T-helper 1 cell treated with Interleukin-12 subunit alpha and Interleukin-12 subunit beta and Interleukin-4 antibody, amounts not matched to agents 30 μg/mL and 1 μg/mL, for 36 hours (primary cell): Measurements from ENCODE around the gene HJV.
"Not testable (repeated sequence)": the region's sequence is repeated elsewhere in the genome, so short reads cannot be mapped to it uniquely, and the experiment has no call there.

ENCODE experiments used
- H3K27ac Mint-ChIP-seq: one replicate; pipeline ENCODE4 v1.8.0; 2021; ENCODE audit warnings: mild to moderate bottlenecking, mixed read lengths
- H3K27me3 Mint-ChIP-seq: one replicate; pipeline ENCODE4 v1.8.0; 2021; ENCODE audit warnings: low read depth, mixed read lengths
- H3K36me3 Mint-ChIP-seq: one replicate; pipeline ENCODE4 v1.8.0; 2021; ENCODE audit warnings: low read depth, mixed read lengths
- H3K4me1 Mint-ChIP-seq: one replicate; pipeline ENCODE4 v1.8.0; 2021; ENCODE audit warnings: low read depth, mixed read lengths
- H3K4me3 Mint-ChIP-seq: one replicate; pipeline ENCODE4 v1.8.0; 2021; ENCODE audit warnings: mild to moderate bottlenecking, moderate library complexity, mixed read lengths
- H3K9me3 Mint-ChIP-seq: one replicate; pipeline ENCODE4 v1.8.0; 2021; ENCODE audit warnings: mixed read lengths

HJV gene

GRCh38 chr1:146032631-146033219, 11.2 kb upstream of the HJV start:
- no peaks in the 10 kb centered on the region for H3K9me3 Mint-ChIP-seq
- H3K4me3 Mint-ChIP-seq, result no peak overlapping the region
- no peak overlapping the region for H3K27ac Mint-ChIP-seq
- H3K36me3 Mint-ChIP-seq, result no peaks in the 10 kb centered on the region
- peaks cover 20% of the 10 kb centered on the region for H3K27me3 Mint-ChIP-seq
- peaks cover 29% of the 10 kb centered on the region for H3K4me1 Mint-ChIP-seq

DNA sequence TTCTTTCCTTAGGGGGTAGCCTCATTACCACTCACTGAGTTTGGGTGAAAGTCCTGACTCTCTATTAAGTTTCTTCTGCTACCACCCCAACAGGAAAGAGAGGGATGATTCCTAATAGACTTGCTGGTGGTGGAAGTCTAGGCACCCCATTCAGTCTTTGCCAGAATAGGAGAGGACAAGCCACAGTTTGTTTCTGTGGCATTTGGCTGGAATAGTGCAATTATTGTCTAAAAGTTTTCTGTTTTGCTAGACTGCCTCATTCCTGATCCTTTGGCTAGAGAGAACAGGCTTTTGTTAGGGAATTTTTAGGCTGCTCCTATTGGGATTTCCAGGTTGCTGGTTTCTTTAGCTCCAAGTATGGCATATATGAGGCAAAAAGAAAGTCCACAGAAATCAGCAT, 9.9 kb upstream of the HJV start:
- Mint-ChIP-seq H3K27me3 (peaks cover 27% of the 10 kb centered on the region), H3K9me3 (no peaks in the 10 kb centered on the region)

DNA sequence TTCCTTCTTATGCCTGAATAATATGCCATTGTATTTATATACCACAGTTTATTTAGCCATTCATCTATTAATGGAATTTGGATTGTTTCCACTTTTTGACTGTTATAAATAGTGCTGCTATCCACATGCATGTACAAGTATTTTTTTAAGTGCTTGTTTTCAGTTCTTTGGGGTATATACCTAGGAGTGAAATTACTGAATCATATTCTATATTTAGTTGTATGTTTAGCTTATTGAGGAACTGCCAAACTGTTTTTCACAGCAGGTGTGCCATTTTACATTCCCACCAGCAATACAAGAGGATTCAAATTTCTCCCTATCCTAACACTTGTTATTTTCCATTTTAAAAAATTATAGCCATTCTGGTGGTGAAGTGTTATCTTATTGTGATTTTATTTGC, 7.6 kb upstream of the HJV start:
- no peaks in the 10 kb centered on the region for H3K36me3 Mint-ChIP-seq
- peaks cover 4% of the 10 kb centered on the region for H3K4me1 Mint-ChIP-seq
- no peaks in the 10 kb centered on the region for H3K9me3 Mint-ChIP-seq
- H3K4me3 Mint-ChIP-seq, result no peak overlapping the region
- H3K27ac Mint-ChIP-seq, result no peak overlapping the region
- peaks cover 36% of the 10 kb centered on the region for H3K27me3 Mint-ChIP-seq

More for the DNA sequence above, 9.9 kb upstream of the HJV start:
- Mint-ChIP-seq H3K27ac (no peak overlapping the region), H3K4me1 (peaks cover 18% of the 10 kb centered on the region), H3K36me3 (no peaks in the 10 kb centered on the region), H3K4me3 (no peak overlapping the region)

GRCh38 chr1:146026650-146027049, 5.1 kb upstream of the HJV start:
- H3K27ac Mint-ChIP-seq, H3K36me3 Mint-ChIP-seq, H3K4me3 Mint-ChIP-seq, H3K9me3 Mint-ChIP-seq, H3K4me1 Mint-ChIP-seq: not testable (repeated sequence)
- H3K27me3 Mint-ChIP-seq, result peaks cover 55% of the 10 kb centered on the region

- not testable (repeated sequence) for H3K27ac Mint-ChIP-seq, H3K9me3 Mint-ChIP-seq
- peaks cover 57% of the 10 kb centered on the region for H3K27me3 Mint-ChIP-seq
These were observed 4.4 kb upstream of the HJV start for GRCh38 chr1:146025787-146026495.

GRCh38 chr1:146022403-146023127, 1.0 kb upstream of the HJV start:
- no peak overlapping the region for H3K27ac Mint-ChIP-seq
- no peaks in the 10 kb centered on the region for H3K36me3 Mint-ChIP-seq
- H3K27me3 Mint-ChIP-seq, result peaks cover 80% of the 10 kb centered on the region
- H3K9me3 Mint-ChIP-seq, result no peaks in the 10 kb centered on the region
- peaks cover 3% of the 10 kb centered on the region for H3K4me1 Mint-ChIP-seq
- no peak overlapping the region for H3K4me3 Mint-ChIP-seq

More at GRCh38 chr1:146025787-146026495, 4.4 kb upstream of the HJV start:
- not testable (repeated sequence) for H3K36me3 Mint-ChIP-seq, H3K4me1 Mint-ChIP-seq, H3K4me3 Mint-ChIP-seq

DNA sequence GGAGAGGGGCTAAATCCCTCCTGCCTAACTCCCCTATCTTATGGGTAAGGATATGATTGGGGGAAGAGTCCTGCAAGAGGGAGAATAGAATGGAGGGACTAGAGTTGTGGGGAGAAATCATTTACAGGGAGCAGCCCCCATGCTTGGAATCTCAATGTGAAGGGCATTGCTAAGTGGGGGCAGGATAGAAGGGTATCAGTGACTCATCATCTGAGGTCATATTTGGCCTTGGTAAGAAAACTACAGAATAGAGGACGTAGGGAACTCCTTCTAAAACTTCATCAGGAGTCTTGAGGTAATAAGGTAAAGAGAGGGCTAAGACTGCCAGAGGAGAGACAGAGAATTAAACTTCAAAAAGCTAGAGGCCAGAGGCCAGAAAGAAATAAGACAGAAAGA, 487 bp downstream of the HJV start:
- Mint-ChIP-seq H3K27ac (no peak overlapping the region), H3K4me1 (peaks cover 3% of the 10 kb centered on the region), H3K36me3 (no peaks in the 10 kb centered on the region), H3K4me3 (no peak overlapping the region), H3K27me3 (peaks cover 82% of the 10 kb centered on the region), H3K9me3 (no peaks in the 10 kb centered on the region)

GRCh38 chr1:146020058-146021049, 1.2 kb downstream of the HJV start:
- Mint-ChIP-seq H3K9me3 (no peaks in the 10 kb centered on the region), H3K27ac (no peak overlapping the region), H3K4me3 (peak overlapping the region; percentile 6), H3K36me3 (no peaks in the 10 kb centered on the region), H3K4me1 (peaks cover 3% of the 10 kb centered on the region), H3K27me3 (peaks cover 81% of the 10 kb centered on the region)

DNA sequence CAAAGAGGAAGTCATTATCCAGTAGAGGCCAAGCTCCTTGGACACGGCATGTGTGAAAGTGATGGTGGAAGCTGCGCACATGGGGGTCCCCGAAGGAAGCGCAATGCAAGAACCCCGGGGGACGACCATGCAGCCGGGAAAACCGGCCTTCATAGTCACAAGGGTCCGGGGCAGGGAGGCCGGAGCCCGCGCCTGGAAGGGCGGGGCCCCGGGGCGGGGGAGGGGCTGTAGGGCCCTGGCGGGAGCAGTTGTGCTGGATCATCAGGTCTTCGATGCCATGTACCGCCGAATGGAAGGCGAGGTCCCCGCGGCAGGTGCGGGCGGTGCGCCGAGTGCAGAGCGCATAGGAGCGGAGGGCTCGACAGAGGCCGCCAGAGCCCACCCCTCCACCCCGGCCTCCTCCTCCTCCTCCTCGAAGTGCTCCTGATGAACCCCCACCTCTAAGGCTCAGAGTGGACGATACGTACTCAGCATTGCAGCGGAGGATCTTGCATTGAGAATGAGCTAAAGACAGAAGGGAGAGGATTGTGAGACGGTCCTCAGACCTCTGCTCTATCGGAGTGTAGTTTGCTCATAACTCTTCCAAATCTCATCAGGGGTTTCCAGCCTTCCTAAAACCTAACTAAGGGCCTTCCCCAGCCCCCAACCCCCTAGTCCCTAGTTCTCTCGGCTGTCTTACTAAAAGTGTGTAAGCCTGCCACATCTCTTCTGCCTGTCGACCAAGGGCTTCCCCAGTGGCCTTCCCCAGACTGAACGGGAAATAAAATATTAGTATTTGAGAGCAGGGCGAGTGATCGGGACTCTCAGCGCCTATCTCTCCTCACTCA, 2.1 kb downstream of the HJV start:
- peak overlapping the region; percentile 8 for H3K4me3 Mint-ChIP-seq
- peaks cover 79% of the 10 kb centered on the region for H3K27me3 Mint-ChIP-seq
- H3K27ac Mint-ChIP-seq, result no peak overlapping the region
- H3K9me3 Mint-ChIP-seq, result no peaks in the 10 kb centered on the region
- H3K36me3 Mint-ChIP-seq, result no peaks in the 10 kb centered on the region
- H3K4me1 Mint-ChIP-seq, result peaks cover 3% of the 10 kb centered on the region

DNA sequence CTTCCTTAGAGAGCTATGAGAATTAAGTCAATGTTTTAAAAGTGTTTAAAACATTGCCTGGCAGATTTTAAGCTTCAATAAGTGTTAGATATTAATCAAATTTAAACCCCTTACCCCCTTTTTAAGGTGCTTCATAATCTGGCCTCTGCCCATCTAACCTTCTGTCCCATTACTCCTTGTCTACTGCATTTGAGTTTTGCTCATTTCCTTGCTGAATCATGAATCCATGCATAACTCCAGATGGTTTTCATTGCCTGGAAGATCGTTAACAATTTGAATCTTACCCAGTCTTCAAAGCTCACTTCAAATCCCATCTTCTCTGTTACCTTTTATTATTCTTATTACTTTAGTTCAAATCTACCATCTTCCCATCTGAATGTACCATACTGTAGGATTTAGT, 4.6 kb downstream of the HJV start:
- Mint-ChIP-seq H3K27me3 (peaks cover 64% of the 10 kb centered on the region), H3K27ac (no peak overlapping the region), H3K4me3 (no peak overlapping the region), H3K9me3 (no peaks in the 10 kb centered on the region), H3K4me1 (peaks cover 8% of the 10 kb centered on the region), H3K36me3 (no peaks in the 10 kb centered on the region)

GRCh38 chr1:146013559-146013922, 8.0 kb downstream of the HJV start:
- Mint-ChIP-seq H3K27me3 (peaks cover 33% of the 10 kb centered on the region), H3K27ac (no peak overlapping the region), H3K4me1 (peaks cover 8% of the 10 kb centered on the region), H3K36me3 (no peaks in the 10 kb centered on the region), H3K9me3 (no peaks in the 10 kb centered on the region), H3K4me3 (no peak overlapping the region)

- Mint-ChIP-seq H3K9me3 (no peaks in the 10 kb centered on the region), H3K4me1 (peaks cover 8% of the 10 kb centered on the region), H3K27ac (no peak overlapping the region), H3K36me3 (no peaks in the 10 kb centered on the region), H3K27me3 (peaks cover 27% of the 10 kb centered on the region), H3K4me3 (no peak overlapping the region)
These were observed 8.6 kb downstream of the HJV start for GRCh38 chr1:146012703-146013558.

DNA sequence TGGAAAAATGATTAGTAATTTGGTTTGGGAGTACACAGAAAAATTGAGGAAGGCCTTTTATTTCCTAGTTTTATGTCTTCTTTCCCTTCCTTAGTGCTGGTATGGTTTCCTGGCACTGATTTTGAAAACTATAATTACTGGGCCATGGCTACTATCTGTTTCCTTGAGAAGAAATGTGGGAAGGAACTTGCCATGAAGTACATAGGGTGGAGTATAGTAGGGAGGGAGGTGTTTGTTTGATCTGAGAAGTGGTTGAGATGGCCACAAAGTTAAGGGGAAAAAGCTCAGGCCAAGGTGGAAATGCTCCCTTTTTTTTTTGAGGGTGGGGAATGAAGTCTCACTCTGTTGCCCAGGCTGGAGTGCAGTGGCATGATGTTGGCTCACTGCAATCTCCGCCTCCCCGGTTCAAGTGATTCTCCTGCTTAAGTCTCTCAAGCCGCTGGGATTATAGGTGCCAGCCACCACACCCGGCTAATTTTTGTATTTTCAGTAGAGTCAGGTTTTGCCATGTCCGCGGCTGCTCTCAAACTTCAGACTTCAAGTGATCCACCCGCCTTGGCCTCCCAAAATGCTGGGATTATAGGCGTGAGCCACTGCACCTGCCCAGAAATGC, 11.3 kb downstream of the HJV start:
- Mint-ChIP-seq H3K27me3 (peaks cover 10% of the 10 kb centered on the region), H3K36me3 (no peaks in the 10 kb centered on the region), H3K4me3 (no peak overlapping the region), H3K27ac (no peak overlapping the region), H3K9me3 (no peaks in the 10 kb centered on the region), H3K4me1 (peaks cover 23% of the 10 kb centered on the region)
